ENCODE data around the gene WFS1.

WFS1 gene, protein sequence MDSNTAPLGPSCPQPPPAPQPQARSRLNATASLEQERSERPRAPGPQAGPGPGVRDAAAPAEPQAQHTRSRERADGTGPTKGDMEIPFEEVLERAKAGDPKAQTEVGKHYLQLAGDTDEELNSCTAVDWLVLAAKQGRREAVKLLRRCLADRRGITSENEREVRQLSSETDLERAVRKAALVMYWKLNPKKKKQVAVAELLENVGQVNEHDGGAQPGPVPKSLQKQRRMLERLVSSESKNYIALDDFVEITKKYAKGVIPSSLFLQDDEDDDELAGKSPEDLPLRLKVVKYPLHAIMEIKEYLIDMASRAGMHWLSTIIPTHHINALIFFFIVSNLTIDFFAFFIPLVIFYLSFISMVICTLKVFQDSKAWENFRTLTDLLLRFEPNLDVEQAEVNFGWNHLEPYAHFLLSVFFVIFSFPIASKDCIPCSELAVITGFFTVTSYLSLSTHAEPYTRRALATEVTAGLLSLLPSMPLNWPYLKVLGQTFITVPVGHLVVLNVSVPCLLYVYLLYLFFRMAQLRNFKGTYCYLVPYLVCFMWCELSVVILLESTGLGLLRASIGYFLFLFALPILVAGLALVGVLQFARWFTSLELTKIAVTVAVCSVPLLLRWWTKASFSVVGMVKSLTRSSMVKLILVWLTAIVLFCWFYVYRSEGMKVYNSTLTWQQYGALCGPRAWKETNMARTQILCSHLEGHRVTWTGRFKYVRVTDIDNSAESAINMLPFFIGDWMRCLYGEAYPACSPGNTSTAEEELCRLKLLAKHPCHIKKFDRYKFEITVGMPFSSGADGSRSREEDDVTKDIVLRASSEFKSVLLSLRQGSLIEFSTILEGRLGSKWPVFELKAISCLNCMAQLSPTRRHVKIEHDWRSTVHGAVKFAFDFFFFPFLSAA

DNA sequence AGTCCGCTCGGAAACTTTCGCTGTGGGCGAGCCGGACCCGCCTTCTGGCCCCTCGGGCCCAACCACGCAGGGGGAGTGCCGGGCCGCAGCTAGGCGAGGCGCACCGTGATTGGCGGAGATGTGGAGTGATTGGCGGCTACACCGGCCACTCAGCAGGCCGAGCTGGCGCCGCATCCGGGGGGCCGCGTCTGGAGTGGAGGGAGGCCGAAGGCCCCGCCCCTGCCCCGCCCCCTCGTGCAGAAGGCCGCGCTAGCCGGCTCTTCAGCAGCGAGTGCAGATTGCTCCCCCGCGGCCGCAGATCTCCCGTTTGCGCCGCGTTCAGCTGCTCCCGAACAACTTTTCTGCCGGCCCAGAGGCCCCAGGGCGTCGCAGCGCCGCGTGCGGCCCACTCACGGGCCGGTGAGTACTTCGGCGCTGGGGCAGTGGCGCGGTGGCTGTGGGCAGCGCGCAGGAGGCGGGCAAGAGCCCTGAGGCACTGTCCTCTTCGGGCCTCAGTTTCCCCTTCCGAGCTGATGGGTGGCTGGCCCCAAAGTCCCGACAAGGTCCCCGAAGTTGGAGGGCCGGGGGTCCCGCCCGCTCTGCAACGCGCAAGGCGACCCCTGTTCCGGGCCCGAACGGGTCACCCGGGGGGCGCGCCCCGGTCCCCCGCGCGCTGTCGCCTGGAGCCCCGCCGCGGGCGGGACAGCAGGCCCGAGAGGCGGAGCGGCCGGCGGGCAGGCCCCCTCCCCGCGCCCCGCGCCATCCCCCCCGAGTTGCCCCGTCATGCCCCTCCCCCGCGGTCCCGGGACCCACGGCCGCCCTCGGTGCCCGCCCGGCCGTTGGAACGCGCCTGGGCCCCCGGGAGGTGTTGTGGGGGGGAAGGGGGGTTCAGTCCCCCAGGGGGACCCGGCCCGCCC, at the start of gene WFS1:
TSS of gene WFS1 (plus strand) at position 235 of the 896 bp plus-strand sequence. CDS start 7,606 bp downstream, outside the sequence.
- DNase-seq (ENCODE audit: low spot score): peak; percentile 97

DNA sequence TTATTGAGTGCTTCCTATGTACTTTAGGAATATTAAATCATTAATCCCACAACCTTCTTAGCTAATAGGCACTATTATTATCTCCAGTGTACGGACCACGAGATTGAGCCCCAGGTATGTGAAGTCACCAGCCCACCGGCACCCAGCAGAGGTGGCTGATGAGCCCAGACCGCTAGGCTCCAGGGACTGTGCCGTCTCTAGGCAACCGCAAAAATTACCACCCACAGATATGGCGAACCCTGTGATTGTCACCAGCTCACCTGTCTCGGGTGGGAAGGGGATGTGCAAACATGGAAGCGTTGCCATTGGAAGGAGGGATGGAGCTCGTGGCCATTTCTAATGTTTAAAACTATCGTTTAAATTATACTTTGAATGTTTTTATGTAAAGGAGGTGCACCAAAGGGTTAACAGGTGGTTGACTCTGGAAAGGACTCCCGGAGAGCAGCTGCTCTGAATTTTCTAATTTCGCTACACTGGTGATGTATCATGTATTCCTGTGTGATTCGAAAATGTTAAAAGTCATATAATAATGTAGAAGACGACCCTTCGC, 48.3 kb upstream of the WFS1 start:
- DNase-seq (ENCODE audit: low spot score): no peak

DNA sequence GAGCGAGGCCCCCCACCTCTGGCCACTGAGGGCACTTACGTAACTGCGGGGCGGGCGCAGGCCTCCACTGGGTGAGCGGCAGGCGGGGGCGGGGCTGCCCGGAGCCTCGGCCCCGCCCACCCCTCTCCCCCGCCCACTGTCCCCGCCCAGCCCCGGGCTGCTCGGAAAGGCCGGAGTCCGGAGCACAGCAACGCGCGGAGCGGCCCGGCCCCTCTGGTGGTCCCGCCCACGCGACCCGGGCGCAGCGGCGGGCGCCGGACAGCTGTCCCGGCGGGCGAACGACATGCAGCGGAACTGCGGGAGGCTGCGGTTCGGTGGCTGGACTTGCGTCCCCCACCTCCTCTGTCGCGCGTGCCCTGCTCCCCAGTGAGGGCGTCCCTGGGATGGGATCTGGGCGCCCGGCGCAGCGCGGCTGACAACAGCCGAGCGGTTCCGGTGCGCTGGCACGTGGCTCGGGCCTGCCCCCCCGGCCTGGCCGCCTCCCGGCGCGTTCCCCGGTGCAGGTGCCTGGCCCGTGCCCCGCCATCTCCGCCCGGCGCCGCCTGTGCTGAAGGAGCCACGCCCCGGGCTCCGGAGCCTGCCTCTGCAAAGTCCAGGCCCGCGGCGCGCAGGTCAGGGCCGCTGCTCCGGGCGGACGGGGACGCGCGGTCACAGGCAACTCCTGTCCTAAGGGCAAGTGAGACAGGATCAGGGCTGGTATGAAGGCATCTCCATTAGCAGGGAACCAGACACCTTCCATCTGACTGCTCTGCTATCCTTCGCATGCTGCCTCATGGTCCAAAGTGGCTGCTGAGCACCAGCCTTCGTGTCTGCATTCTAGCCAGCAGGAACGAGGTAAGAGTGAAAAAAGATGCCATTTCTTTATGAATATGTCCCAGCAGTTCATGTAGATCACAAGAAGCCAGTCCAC, 47.5 kb upstream of the WFS1 start:
- DNase-seq (ENCODE audit: low spot score): peak; percentile 54

DNA sequence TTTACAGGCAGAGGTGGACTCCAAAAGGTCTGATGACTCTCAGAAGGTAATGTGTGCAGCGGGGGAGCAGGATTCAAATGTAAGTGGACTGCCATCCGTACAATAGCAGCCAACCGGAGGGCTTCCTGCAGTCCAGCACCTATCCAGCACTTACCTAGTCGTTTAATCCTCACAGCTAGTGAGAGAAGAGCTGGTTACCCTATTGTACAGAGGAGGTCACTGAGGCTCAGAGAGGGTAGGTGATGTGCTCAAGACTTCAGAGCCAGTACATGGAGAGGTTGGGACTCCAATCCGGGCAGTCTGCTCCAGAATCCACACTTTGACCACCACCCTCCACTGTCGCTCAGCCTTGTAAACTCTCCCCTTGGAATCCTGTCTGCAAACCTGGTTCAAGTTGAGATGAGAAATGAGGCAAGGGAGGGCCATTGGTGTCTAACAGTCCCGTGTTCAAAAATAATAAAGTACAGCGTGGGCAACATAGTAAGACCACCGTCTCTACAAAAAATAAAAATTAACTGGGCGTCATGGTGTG, 46.8 kb upstream of the WFS1 start:
- DNase-seq (ENCODE audit: low spot score): peak; percentile 49

DNA sequence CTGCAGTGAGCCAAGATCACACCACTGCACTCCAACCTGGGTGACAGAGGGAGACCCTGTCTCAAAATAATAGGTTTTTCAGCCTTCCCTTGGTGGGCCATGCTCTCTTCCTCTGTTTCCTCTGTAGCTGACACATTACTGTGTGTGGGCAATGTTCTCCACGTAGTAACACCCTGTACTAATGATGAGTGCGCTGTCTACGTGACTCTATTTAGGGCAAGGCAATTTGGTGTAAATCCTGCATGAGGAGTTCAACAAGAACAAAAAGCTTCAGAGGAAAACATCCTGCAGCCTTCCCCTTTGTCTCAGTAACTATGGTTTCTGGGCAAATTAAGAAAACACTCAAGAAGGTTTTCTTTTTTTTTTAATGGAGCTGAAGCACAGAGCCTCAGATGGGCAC, 44.9 kb upstream of the WFS1 start:
- no peak for DNase-seq (ENCODE audit: low spot score)

DNA sequence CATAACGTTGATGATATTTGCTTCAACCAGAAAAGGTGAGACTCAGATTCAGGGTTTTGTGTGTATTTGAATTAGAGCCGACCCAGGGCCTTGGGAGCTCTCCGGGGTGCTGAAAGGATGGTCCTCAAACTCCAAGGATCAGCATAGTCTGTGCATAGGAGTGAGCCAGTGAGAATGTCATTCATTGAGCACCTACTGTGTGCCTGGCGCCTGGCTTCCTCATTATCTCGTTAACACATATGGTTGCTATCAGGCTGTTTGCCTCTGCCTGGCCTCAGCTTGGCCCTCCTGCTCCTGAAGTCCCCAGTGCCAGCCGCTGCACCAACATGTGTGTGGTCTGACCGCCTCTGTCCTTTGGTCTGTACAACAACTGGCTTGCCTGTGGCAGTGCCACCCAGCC, 44.2 kb upstream of the WFS1 start:
- no peak for DNase-seq (ENCODE audit: low spot score)

DNA sequence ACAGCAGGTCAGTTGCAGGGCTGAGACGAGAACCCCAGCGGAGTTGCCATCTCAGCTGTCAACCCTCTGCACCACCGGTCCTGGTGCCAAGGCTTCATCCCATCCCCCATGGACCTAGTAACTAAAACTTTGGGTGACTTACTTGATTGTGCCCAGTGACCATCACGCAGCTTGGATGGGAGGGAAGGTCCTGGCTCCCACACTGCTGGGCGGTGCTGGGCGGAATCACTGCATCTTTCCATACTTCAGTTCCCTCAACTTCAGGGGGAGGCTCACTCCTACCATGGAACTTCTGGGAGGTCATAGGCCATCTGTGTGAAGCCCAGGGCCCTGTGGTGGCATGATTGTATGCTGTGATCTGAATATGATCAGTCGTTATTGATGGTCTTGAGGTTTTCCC, 43.1 kb upstream of the WFS1 start:
- no peak for DNase-seq (ENCODE audit: low spot score)

DNA sequence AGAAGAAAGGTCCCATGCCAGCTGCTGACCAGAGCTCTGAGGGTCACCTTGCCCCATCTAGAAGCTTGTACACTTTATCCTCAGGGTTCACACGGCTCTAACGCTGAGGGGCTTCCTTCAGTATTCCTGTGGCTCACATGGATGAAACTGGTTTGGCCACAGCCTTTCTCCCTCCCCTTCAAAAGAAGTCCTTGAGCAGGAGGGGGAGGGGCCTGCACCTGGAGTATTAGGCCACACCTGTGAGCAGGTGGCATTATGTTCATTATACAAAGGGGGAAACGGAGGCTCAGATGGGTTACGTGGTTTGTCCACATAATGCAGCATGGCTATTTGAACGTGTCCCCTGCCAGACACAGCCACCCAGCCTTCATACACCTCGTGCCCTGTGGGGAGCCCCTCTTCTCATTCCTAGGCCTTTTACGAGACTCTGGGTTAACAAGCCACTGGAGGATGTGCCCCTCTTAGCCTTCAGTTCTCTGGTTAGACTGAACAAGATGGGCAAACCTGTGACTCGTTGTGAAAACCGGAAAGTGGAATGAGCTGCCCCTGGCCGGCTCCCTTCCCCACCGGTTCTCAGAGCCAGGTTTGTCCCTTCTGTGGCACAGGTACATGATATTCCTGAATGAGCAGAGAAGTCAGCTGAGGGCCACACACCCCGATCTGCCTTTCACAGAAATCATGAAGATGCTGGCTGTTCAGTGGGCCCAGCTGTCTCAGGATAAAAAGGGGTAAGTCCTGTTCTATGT, 42.1 kb upstream of the WFS1 start:
- no peak for DNase-seq (ENCODE audit: low spot score)

DNA sequence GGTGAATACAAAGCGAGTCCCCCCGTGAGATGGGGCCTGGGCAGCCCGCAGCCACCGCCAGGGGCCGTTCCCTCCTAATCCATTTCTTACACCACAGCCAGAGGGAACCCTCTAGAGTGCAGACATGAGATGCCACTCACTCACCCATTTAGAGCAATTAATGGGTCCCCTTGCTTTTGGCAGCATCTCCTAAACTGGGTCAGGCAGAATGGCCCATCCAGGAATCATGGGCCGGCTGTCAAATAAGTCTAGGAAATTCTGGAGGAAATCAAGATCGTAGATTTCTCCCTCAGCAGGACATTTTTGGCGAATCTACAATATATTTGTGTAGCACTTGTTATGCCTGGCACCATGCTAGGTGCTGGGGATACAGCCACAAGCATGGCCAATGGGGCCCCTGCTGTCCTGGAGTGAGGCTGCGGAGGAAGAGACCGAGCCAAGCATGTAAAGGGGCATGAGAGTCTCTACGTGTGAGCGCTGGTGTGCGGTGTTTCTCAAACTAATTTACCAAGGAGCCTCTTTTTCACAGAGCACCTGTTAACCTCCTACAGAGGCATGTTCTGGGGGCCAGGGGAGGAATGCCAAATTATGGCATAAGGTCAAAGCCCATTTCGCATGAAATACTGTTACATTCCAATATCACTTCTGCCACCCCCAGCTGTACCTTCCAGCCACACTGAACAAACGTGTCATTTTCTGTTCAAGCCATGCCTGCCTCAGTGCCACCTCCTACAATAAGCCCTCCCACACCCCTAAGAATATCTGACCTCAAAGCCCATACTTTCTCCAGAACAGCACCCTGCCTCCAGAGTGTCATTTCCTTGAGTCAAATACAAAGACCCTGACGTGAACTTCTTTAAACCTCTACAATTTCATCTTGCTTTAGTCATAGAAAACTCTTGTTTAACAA, 41.2 kb upstream of the WFS1 start:
- no peak for DNase-seq (ENCODE audit: low spot score)

DNA sequence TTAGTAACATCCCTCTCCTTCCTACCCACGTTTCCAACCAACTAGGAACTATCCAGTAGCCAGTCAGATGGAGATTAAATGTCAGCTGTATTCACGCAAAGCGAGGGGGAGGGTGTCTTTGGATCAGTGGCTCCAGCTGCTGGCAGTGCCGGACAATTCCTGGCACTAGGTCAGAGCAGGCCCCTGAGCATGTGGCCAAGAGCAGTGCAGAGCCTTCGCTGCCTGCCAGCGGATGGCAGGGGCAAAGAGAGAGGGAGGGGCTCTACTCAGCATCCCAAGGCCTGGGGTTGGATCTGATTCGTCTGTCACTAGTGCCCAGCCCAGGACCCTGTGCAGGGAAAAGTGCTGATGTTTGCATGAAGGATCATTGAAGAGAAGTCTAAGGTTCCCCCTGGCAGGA, 40.6 kb upstream of the WFS1 start:
- peak; percentile 86 for DNase-seq (ENCODE audit: low spot score)

DNA sequence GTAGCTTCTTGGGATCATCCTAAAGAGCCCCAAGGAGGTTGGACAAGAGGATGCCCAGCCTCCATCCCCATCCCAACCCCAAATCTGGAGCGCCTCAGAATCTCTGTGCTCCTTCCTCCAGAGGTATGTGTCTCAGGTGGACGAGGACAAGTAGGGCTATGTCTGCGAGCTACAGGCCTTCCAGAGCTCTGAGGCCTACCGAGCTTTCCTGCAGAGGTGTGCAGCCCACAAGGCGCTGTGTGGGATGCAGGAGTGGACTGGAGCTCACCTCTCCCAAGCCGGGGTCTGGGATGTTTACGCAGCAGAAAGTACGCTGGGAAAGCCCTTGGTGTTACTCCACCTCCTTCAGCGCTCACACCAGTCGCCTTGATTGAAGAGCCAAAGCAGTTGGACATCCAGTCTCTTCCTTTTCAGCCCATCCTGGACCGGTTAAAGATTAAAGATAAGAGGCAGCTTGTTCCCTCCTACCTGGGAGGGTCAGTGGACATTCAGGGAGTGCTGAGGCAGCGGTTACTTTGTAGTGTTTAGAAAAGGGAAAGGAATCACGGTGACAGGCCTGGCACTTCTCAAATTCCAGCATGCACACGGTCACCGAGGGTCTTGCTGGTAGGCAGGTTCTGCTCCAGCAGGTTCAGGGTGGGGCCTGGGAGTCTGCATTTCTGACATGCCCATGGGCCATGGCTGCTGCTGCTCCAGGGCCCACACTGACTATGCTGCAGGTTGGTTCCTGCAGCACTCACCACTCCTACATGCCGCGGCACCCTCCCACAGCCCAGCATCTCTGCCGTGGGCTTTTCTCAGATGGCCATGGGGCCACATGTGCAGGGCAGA, 39.8 kb upstream of the WFS1 start:
- DNase-seq (ENCODE audit: low spot score): no peak

DNA sequence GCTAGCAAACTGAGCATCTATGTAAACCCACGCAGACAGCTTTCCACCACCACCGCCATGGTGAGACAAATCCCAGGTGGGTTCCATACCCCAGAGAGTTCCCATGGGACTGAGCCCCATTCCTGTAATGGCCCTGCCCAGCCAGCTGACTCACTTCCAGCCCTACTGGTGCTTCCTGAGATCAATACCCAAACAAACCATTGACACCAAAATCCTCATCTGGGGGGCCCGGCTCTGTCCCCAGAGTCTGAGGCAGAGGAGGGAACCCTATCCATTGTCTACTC, 39.2 kb upstream of the WFS1 start:
- no peak for DNase-seq (ENCODE audit: low spot score)

DNA sequence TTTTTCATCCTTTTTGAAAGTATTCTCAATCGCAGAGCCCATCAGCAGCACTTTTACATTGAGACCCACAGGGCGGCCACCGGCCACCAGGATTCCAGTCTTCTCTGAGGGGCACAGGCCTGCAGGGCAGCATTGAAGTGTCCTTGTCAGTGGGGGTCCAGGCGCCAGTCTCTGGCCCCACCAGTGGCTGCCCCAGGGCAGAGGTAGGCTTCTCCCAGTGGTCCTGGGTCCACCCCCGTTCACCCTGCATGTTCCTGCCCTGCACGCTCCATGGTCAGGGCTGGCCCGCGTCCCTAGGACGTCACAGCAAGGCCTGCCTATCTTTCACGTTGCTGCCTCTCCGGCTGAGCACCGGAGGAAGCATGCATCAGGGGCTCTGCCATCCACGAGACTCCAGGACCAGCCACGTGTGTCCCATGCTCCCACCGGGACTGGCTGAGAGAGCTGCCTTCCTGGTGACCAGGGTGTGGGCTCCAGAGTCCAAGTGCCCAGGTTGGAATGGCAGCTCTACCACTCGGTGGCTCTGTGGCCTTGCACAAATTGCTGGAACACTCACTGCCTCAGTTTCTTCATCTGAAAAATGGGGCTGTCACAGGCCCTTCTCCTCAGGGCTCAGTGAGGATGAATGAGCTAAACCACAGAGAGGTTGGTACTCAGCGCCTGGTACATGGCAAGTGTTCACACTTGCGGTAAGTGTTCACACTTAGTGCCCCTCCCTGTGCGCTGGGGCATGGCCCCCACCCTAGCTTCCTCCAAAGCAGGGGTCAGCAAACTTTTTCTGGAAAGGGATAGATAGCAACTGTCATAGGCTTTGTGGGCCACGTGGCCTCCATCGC, 38.6 kb upstream of the WFS1 start:
- no peak for DNase-seq (ENCODE audit: low spot score)

DNA sequence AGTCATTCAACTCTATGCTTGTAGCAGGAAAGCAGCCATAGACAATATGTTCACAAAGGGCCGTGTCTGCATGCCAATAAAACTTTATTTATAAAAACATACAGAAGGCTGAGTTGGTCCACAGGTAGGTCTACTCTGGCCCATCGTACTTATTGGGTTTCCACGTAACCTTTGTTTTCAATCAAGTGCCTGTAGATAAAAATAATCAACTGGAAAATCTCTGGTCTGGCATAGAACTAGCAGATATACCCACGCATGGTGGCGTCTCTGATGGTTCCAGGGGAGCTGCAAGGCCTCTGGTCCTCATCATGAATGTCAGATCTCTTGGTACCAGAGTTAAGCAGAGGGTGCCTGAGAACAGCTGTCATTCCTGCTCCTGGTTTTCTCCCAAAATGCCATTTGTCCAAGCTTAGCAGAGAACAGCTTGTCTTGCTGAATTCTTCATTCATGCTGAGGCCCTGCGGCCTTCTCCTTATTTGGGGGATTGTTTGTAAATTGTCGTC, 37.9 kb upstream of the WFS1 start:
- DNase-seq (ENCODE audit: low spot score): no peak

DNA sequence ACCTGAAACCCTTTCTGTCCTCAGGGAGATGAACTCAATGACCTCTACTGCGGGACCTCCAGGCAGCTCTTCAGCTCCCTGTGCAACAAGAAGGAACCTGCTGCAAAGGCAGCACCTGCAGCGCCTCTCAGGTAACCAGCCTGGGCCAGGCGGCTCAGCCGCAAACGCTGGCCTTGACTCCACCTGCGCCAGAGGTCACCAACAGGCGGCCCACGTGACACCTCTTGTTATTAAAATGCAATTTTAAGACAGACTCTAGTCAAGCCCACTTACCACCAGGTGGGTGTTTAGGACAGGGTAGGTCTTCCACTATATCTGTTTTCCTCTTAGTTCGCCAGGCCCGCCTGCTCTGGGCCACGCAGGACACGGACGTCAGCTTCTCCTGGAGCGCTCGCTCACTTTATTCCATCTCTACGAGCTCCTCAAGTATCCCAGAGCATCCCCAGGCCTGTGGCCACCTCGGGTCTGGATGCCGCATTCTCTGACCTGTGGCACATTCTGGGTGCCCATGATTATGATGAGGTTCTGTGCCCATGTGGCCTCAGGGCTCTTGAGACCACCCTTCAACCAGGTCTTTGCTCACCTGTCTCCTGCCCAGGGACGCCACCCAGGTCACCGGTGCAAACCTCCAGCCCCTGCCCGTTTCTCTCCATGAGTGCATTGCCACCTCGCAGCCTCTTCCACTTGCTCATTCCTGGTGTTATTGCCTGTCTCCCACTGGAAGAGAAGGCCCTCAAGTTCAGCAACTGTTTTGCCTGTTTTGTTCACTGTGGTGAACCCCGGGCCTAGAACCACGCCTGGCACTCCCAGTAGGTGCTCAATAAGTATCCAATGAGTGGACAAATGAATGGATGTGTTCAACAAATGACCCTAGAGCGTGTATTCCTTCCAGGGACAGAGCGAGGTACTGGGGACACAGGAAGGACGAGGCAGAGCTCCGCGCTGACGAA, 36.5 kb upstream of the WFS1 start:
- no peak for DNase-seq (ENCODE audit: low spot score)

DNA sequence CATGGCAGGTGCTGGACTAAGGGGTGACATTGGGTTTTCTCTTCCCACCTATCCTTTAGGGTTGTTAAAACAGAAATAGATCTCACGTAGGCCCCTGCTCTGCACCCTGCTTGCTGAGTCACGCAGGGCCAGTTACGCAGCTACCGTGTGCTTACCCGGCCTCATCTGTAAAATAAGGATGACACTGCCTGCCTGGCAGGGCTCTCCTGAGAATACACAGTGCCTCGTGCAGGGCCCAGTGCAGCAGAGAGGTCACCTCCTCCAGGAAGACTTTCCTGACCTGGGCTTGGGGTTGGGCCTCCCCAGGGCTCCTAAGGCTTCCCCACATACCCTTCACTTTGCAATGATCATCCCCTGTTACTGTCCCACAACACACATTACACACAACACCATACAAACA, 35.7 kb upstream of the WFS1 start:
- DNase-seq (ENCODE audit: low spot score): no peak

Data from pons (tissue), 1 donor.